HG03060 (cell line): ENCODE data around the gene PRKCE.

Experiments used
- ATAC-seq: cut with Tn5 transposase; IDR thresholded peaks from one replicate; pipeline ENCODE4 v1.9.1; 2021; ENCODE audit warnings: low read depth, moderate number of reproducible peaks; ENCODE audit not compliant: unreplicated experiment

The PRKCE gene

DNA sequence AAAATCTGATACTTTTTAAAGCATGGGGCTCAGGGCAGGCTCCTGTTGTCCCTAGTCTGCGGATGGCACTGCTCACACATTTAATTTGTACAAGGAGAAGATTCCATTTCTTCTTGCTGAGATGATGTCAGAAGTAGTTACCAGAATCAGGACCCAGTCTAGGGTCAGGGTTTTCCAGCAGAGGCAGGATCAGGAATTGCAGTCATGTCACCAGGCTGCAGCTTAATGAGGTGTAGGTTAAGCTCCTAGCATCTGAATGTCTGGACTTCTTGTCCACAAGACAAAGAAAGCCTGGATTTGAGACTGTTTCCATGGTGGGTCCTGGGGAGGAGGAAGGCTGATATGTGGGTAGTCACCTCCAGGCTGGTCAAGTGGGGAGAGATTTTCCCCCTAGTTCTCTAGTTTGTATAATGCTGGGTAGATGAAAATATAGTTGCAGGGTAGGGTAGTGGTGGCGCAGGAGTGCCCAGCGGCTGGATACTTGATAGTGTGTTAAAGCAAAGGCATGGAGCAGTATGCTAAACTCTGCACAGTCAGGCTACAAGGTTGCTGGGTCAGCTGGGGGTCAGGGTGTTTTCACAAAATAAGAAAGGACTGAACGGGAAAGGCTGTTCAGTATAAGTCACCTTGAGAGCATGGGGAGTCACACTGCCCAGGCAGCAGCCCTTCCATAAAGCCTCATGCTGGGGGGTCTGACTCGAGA is 148.4 kb downstream of the PRKCE start:
- no peak for ATAC-seq

DNA sequence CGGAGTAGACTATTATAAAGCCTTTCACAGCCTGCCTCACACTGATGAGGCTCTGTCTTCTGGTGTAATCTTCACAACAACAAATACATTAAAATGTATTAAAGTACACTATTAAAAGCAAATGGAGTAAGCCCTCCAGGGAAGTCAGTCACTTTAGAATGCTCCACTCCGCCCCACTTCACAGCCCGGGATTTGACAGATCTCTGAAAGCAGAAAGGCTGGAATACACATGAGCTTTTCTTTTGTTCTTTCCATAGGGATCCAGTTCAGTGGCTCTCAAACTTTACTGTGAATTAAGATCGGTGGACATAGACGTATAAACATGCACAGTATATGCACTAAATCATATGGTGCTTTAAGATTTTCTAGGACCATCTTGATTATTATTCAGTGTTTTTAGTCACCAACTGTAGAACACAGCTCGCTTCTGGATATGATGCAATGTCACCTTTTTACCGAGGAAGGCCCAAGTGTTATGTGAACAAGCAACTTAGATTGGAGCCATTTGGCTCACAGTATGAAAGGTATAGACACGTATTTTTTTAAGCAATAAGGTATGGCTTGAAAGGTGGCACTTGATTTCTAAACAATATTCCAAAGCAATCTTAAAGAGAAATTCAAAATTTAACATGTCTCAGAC is 151.1 kb downstream of the PRKCE start:
- ATAC-seq, result no peak

DNA sequence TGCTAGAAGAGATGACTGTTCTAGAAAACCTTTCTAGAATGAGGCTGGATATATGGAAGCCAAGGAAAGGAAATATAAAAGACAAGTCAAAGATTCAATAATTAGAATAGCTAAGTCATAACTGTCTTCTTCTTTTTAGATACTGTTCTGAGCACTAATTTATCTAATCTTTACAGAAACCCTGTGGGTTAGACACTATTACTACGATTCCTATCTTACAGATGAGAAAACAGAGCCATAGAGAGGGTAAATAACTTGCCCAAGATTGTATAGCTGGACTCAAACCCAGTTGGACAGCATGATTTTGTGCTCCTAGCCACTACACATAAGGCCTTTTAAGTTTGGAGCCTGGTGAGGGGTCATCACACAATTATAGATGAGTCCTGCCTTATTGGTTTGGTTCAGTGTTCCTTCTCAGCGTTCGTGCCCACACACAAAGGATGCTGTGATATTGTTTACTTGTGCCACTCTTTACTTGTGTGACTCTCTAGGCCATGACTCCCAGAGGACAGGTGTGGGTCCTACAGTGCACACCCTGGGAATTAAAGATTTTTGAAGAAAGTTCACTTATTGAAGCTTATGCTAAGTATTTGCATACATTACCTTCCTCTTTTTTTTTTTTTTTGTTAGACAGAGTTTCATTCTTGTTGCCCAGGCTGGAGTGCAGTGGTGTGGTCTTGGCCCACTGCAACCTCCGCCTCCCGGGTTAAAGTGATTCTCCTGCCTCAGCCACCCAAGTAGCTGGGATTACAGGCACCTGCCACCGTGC is 153.7 kb downstream of the PRKCE start:
- no peak for ATAC-seq

DNA sequence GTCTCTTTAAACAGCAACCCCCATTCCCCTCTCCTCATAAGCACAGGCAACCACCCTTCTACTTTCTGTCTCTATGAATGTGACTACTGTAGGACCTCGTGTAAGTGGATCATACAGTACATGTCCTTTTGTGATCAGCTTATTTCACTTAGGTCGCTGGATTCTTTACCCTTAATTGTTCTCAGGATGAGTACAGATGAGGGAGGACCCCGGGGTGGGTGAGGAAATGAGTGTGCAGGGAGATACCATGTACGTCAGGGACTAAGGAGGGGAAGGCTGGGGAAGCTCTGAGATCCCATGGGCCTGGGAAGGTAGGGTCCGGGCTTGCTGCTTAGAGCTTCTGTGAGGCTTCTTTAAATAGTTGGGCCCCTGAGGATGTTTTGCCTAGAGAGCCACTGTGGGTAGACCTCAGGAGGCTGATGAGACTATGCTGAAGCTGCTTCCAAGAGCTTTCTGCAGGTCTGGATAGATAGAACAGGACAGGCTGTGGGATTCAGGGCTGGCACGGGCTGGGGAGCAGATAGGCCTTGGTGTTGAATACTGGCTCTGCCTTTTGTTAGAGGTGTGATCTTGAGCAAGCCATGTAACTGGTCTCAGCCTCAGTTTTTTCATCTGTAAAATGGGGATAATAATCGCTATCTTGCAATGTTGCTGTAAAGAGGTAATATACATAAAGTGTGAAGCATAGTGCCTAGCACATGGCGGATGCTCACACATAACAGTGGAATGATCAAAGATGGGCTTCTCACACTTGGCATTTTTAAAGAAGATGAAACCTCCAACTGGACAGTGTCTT is 155.3 kb downstream of the PRKCE start:
- ATAC-seq, result no peak

DNA sequence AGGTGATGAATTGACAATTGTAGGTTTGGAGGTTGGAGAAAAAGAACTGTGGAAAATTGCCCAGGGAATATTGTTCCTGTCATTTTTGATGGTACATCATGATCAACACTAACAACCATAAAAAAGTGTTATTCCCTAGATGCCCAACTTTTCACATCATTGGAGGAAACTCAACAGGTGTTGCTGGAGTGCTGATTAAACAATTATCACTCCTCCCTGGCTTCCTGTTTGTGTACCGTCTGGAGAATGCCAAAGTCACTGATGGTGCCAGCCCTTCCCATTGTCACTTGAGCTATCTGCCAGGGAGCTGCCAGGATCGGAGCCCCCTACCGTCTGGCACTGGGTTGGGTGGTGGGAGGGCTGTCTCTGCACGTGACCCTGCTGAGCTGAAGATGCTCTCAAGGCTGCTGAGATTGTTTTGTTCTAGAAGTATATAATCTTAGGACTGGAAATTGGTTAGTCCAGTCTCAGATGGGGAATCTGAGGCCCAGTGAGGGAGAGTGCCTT is 156.9 kb downstream of the PRKCE start:
- no peak for ATAC-seq

DNA sequence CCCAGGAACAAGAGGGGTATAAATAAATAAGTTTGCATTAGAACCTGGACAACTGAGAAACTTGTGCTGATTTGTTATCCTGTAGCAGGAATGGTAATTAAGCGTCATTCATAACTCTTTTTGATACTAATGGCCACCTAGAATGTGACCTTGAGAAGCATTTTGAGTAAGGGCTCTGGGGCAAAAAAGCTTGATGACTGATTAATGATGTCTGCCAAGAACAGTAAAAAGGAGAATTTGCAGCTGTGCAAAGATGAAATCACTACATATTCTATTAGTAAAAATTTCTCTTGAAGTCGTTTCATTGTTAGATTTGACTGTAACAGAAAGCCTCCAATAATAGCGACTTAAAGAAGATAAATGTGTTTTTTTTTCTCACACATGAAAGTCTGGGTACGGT is 157.7 kb downstream of the PRKCE start:
- no peak for ATAC-seq

DNA sequence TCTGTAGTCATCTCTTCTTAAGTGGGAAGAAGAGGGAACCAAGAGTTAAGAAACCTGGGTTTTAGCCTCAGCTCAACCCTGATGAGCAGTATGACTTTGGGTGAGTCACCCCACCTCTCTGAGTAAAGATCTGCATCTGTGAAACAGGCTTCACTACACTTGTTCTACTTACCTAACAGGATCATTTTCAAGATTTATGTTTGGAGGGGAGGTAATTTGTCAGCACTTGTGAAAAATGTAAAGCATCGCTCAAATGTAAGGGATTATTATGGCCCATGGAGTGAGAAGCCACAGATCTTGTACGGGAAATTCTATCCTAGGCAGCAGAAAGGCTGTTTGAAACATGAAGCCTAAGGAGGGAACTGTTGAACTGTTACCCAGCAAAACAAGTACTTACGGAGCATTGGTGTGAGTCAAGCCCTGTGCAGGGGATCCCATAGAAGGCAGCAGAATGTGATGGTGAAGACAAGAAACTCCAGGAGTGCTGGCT is 160.6 kb downstream of the PRKCE start:
- ATAC-seq, result no peak

DNA sequence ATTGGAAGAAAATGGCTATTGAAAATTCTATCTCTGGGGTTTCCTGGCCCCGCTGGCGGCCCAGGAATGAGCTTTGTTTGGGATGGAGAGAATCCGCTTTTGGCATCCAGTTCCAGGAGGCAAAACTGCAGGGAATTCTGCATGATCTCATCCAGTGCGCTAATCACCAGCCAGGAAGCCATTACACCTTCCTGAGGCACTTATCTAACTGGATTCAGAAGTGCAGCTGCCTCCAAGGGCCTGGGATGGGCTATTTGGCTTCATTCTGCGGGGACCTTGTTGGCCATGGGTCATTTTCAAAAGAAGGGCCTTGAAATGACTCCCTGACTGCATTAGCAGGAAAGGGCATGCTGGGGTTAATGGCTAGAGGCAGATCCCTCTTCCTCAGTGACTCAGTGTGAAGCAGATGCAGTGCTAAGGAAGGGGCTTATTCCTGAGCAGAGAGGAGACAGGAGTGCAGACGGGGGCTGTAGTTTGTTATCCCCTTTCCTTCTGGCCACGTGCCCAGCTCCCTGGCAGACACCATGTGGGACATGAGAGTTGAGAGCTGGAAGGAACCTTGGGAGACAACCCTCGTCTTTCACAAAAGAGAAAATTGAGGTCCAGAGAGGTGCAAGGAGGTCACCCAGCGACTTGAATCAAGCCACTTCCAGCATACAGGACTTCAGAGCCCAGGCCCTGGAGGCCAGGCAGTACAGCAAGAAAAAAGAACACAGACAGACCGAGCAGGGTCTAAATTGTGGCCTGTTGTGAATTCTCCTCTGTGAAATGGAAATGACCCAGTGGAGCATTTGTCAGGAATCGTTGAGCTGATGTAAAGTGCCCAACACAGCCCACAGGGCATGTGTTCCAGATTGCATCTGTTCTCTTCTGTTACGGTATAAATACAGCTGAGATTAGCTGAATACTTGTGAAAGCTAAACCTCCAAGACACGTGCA is 161.8 kb downstream of the PRKCE start:
- ATAC-seq, result no peak

DNA sequence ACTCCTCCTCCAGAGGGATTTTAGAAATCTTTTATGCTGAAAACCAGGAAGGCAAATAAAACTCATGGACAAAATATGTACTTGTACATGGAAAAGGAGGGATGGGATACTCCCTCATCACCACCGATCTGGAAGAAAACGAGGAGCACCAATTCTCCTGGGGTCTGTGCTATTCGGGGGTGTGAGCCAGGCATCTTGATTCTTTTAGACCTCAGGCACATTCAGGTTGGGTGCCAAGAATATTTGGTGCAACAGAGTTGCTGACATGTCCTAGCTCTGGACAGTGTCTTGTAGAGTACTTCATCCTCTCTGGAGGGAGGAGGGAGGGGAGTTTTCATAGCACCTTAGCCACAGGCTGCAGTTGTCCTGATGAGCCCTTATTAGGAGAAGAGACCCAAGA is 163.0 kb downstream of the PRKCE start:
- no peak for ATAC-seq

DNA sequence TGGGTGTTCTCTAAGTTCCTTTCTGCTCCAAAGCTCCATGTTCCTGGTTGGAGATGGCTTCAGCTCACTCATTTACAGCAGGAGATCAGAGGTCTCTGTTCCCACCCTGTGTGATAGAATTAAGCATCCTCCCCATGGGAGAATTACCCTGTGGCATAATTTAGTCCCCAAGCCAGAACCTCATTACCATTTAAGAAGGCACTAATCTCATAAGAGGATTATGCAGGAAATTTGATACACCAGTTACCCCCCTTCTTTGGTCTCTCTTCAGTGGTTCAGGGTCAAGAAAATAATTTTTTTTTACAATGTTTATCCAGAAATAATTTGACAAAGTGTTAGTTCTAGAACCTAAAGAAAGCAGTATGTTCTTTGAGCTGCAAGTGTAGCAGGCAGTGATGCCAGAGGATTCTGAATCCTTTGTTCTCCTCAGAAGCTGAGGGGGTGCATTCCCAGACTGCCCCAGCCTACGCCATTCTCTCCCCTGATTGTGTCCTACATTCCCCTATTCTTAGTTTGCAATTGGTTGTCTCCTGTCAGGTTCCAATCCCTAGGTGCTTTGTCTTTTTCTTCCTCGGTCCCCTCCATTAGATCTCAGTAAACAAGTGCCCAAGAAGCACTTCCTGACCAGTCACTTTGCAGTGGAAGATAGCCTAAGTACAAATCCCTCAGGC is 163.6 kb downstream of the PRKCE start:
- ATAC-seq, result no peak

DNA sequence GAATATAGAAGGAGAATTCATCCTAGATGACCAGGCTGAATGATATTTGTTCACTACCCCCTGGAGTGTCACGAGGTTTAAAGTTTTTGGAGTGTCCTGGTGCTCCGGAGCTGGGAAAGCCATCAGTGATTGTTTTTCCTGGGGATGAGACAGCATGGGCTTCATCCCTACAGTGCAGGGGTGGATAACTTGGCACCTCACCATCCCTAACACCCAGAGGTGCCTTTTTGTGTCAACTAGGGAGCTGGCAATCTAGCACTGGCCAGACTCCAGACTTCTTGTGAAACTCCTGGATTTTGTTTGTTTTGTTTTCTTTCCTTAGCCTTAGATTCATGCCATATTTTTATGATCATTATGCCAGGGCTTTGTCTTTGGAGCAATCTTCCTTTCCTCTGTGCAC is 164.8 kb downstream of the PRKCE start:
- ATAC-seq, result no peak

DNA sequence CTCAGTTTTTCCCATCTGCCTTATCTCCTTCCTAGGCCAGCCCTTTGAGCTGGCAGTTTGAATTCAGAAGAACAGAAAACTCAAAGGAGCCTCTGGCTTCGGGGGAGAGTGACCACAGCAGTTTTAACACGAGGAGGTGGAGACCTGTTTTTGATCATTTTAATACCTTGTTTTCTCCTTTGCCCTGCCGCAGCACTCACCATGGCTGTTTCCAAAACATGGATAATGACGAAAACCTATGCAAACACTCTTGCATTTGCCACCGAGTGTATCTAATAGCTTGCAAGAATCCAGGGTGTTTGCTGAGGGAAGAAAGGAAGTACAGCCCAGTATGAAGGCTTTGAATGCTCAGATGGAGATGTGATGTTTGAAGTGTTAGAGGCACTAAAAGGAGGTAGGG is 167.1 kb downstream of the PRKCE start:
- no peak for ATAC-seq

DNA sequence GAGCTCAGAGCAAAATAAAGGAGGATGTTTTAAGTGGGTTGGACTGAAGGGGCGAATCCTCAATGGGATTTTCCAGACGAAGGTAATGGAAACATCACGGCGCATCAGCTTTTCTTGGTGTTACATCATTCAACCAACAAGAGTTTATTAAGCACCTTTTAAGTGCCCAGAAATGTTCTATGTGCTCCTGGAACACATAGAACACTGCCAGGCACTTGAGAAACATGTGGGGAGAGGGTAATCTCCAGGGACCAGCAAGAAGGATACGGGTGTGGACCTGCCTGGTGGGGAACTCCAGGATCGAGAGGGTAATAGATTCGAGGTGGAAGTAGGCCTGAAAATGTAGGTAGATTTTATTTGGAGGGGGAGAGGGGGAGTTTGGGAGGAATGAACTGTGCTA is 168.6 kb downstream of the PRKCE start:
- ATAC-seq, result no peak

DNA sequence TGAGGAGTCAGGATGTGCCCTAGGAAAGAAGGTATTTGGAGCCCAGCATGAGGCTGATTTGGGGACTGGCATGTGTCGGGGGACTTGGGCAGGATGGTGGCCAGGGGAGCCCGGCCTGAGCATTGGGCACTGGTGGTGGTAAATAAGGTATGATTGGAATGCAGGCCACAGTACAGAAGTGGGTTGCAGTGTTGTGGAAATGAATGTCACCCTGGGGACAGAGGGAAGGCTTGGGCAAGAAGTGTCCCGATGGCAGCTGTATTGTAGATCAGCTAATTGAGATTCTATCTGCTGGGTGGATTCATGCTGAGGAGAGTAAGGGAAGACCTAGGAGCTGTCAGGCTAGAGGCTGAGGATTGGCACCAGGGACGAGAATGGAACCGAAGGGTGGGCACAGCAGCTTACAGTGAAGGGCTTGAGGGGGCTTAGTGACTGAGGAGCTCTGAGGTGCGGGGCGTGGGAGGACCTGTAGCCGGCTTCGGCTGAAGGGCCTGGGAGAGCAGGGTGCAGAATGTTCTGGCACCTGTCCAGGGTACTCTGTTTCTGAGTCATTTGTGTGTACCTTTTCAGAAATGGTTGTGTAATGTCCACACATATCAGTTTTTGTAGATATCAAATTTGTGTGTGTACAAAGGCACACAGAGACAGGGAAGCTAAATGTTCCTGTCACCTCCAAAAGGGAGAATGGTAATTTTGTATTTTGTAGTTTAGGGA is 170.2 kb downstream of the PRKCE start:
- no peak for ATAC-seq

DNA sequence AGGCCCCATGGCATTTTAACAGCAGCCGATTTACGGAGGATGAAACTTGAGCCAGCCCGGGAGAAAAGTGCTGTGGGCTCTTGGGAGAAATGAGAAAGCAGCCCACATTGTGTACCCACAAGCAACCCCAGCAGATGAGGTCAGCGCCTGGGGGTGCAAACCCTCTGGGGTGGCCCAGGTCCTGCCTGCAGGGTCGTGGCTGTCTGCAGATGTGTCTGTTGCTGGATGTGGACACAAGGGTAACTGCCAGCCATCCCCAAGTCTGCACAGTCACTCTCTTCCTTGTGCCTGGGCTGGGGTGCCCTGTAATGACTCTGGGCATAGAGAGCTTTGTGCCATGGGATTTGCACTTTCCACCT is 170.8 kb downstream of the PRKCE start:
- no peak for ATAC-seq

DNA sequence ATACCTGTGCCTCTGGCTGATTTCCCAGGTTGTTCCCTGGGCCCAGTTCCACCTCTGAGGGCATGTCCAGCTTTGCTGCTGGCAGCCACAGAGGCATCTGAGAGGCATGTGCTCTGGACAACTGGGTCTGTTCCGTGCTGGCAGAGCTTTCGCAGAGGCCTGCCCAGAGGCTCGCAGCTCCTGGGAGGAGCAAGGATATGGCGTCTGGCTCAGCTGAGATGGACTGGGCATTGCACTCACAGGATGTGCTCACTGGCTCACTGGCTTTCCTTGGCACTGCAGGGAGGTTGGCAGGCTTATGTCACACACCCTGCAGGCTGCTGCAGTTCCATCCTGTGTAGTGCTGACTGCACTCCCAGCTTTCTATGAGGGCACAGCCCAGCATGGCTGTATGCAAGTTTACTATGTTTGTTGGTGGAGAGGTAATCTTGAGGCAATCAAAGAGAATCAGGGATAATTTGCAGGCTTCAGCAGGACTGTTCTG is 172.3 kb downstream of the PRKCE start:
- no peak for ATAC-seq

DNA sequence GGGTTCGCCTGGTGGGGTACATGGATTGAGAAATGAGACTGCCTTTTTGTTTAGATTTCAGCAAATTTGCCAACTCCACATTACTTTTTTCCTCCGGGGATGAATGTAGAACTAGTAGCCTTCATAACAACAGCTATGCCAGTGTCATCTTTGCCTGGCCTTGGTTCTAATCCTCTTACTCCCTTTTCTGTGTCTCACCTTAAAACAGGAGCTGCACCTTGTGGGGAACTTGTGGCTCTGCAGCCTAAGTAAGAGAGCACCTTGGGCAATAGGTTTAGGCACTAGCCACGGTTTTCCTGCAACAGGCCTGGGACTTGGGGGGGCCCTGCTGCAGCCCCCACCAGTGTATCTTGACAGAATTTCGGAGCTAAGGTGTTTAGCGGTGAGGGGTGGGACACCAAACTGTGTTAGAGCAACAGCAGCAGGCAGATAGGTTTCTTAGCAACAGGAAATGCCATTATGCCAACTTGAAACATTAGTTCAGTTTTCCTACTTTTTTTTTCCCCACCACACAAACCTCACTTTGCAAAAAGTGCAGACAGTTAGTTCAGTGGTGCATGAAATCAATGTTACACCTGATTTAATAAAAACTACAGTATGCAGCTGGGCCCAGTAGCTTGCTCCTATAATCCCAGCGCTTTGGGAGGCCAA is 173.7 kb downstream of the PRKCE start:
- no peak for ATAC-seq

DNA sequence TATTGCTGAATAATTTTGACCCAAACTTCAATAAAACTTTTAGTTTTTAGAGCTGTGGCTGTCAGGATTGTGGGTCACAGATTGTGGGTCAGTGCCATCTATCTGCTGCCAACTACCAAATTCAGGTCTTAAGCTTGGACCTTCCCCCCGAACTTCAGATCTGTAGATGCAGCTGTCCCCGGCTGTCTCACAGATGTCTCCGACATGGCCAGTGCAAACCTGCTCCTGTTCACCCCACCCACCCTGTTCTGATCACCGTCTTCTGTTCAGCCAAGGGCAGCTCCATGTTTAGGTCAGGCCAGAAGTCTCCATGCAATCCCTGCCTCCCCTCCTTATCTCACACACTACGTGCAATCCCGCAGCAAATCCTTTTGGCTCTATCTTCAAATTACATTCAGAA is 175.0 kb downstream of the PRKCE start:
- no peak for ATAC-seq
